LHCN-M2 (cell line): Measurements from ENCODE around the gene PDXDC1. TPM values are rescaled to one million over a fixed set of nuclear protein-coding genes. Genes with fewer than 3 reads are reported as not detected.
"Not testable (repeated sequence)": the region's sequence is repeated elsewhere in the genome, so short reads cannot be mapped to it uniquely, and the experiment has no call there.

Source experiments
- DNase-seq: peaks from one replicate; pipeline ENCODE4 v3.0.0-alpha.2; 2012; ENCODE audit warnings: low read depth
- total RNA-seq: library from RNA; depleted of rRNA; stranded (reverse); fragments of >200 nt; gene quantifications from 2 replicates; pipeline ENCODE4 v1.2.3, GENCODE V29; 2014

Gene PDXDC1
- total RNA-seq, 1 experiment from 2014 or later: 49.1 TPM

DNA sequence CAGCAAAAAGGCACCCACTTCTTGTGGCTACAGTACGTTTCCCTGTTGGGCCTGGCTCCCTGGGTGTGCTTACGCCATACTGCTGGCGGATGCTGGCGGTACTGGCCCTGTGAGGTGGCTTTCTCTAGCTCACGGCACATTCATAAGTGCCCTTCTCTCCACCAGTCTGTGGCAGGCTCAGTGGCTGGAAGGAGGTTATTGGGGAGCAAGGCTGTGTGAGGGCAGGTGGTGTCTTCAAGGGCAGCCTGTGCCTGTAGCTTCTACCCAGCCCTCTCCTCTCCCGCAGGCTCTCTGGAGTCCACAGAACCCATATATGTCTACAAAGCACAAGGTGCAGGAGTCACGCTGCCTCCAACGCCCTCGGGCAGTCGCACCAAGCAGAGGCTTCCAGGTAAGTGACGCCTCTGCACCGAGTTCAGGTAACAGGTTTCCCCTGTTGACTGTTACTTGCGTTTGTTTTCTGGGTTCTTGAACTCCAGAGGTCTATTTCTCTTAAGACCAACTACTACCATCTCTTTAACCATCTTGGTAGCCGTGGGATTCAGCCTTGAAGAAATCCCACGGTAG lies 60.4 kb downstream of the PDXDC1 start:
- no peak for DNase-seq

DNA sequence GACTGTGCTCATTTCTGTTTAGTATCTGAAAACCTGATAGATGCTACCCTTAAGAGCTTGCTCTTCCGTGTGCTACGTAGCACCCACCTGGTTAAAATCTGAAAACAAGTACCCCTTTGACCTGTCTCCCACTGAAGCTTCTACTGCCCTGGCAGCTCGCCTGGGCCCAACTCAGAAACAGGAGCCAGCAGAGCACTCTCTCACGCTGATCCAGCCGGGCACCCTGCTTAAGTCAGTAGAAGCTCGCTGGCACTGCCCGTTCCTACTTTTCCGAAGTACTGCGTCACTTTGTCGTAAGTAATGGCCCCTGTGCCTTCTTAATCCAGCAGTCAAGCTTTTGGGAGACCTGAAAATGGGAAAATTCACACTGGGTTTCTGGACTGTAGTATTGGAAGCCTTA lies 62.2 kb downstream of the PDXDC1 start:
- no peak for DNase-seq

DNA sequence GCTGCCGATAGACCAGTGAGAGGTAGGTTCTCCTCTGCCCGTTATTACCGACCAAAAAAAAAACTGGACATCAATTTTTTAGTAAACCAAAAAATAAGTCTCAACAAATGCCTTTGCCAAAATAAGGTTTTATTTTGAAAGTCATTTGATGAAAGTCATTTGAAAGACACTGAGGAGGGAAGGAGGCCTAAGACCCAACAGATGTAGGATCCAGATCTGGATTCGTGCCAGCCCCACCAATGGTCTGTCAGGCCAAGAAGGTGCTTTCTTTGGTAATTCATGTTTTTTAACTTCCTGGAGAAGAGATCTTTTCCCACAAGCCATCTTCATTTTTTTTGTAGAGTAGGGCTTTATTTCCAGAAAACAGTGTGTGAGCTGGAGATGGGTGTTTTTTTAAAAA lies 62.9 kb downstream of the PDXDC1 start:
- no peak for DNase-seq

DNA sequence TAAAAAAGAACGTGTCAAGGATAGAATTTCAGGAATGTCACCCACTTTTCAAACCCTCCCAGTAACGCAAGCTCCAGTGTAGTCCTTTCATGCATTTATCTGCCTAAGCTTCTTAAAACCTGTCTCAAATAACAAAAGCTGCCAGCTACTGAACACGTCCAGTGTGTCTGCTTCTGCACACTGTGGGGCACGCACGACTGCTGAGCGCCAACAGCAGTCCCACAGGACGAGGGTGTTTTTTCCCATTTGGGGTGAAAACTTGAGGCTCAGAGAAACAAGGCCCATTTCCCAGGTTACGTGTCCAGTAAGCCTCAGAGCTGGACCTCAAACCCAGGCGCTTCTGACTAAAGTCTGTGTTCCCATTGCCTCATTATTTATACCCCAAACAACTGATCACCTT lies 63.9 kb downstream of the PDXDC1 start:
- DNase-seq: no peak

DNA sequence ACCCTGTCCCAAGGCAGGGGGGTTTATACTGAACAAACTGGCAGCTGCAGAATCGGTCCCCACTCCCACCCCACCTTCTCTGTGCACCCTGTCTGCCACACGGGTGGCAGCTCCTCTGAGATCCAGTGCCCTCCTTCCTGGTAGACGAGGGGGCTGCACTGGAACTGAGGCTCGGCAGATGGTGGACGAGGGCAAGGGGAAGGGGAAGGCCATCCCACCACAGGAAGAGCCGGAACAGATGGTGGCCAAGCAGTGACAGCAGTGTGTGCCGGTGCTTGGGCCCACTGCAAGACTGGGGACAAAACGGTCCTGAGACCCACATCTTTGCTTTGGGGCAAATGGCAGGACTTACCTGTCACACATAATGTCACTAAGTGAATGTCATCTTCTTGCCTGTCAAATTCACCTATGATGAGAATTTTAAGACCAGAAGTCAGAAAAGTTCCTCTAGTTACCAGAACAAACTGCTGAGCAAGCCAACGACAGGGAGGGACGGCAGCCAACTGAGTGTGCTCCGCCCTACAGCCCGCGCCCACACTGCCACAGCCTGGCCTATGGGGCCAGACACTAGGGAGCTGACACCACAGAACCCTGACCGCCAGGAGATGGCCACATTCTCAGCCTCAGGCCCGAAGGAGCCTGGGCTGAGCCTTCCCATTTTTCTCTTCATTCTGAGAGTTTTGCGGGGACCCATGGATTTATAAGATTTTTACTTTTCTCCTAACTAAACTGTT lies 66.6 kb downstream of the PDXDC1 start:
- DNase-seq: peak; percentile 48

DNA sequence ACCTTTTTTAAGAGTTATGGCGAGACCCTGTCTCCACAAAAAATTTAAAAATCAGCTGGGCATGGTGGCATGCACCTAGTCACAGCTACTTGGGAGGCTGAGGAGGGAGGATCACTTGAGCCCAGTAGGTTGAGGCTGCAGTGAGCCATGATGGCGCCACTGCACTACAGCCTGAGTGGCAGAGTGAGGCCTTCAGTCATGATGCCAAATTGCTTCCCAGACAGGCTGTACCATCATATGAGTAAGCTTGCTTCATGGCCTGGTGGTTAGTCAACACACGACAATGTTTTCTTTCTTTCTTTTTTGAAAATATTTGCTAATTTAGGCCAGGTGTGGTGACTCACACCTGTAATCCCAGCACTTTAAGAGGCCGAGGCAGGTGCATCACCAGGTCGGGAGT lies 68.5 kb downstream of the PDXDC1 start:
- DNase-seq: peak; percentile 27

DNA sequence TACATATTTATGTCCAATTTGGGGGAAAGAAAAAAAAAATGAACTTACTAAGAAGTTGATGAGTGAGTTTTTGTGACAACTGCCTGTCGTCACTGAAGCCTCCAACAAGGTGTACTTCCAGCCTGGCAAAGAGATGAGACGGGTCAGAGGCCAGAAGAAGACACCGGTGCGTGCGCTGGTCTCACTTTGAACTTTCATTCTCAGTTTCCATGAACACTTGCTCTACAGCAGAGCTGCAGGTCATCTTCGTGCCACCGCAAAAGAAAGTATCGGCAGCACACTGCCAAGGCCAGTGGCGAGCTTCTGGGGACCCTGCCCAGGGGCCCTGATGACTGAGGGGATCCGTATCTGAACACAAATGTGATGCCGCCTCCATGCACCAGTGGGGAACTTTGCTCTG lies 69.5 kb downstream of the PDXDC1 start:
- DNase-seq: no peak

DNA sequence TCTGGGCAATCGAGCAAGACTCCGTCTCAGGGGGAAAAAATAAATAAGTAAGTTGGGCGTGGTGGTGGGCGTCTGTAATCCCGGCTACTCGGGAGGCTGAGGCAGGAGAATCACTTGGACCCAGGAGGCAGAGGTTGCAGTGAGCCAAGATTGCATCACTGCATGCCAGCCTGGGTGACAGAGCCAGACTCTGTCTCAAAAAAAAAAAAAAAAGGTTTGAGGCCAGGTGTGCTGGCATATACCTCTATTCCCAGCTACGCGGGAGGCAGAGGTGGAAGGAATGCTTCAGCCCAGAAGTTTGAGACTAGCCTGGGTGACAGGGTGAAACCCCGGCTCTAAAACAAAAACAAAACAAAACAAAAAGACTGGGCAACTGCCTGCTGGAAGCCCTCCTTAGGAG lies 70.4 kb downstream of the PDXDC1 start:
- DNase-seq: not testable (repeated sequence)

DNA sequence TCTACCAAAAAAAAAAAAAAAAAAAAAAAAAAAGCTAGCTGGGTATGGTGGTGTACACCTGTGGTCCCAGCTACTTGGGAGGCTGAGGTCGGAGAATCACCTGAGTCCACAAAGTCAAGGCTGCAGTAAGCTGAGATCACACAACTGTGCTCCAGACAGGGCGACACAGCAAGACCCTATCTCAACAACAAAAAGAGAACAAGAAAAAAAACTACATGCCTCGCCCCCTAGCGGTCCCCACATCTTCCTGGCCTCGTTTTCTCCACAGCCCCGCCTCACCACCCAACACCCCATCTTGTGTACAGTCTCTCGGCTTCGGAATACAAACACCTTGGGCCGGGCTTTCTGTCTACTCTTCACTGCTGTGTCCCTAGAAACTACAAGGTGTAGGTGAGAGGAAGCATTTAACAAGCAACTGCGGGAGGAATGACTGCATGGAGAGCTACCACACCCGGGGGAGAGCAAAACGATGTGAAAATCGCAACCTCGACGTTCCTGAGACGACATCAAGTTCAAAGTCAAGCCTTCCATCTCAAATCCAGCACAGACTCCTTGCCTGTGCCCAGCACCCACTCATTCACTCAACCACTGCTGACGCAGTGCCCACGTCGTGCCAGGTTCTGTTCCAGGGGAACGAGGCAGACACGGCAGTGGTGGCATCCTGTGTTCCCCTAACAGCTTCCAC lies 72.0 kb downstream of the PDXDC1 start:
- no peak for DNase-seq

DNA sequence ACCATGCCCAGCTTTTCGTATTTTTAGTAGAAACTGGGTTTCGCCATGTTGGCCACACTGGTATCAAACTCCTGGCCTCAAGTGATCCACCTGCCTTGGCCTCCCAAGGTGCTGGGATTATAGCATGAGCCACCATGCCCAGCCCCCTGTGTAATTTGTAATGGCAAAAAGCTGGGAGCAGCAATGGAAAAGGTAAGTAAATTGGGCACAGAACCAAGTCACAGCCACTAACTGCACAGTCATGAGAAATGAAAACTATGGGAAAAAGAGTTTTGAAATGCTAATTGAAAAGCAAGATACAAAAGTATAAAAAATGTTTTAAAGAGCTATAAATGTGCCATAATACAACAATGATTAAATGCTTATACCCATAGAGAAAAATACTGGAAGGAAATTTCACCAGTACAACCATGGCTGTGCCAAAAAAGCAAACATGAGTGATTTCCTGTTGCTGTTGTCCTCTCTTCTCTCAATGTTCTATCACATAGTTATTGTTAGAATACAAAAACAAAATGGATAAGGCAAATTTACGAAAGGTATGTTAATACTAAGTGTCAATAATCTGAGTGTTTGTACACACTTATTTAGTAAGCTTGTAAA lies 74.9 kb downstream of the PDXDC1 start:
- no peak for DNase-seq

DNA sequence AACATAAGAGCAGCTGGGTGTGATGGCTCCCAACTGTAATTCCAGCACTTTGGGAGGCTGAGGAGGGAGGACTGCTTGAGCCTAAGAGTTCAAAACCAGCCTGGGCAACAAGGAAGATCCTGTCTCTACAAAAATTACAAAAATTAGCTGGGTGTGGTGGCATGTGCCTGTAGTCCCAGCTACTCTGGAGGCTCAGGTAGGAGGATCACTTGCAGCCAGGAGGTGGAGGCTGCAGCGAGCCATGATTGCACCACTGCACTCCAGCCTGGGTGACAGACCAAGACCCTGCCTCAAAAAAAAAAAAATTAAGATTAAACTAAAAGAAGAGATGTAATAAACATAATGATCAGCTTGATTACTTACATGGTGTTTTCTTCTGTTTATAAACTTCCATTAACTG lies 75.6 kb downstream of the PDXDC1 start:
- not testable (repeated sequence) for DNase-seq

DNA sequence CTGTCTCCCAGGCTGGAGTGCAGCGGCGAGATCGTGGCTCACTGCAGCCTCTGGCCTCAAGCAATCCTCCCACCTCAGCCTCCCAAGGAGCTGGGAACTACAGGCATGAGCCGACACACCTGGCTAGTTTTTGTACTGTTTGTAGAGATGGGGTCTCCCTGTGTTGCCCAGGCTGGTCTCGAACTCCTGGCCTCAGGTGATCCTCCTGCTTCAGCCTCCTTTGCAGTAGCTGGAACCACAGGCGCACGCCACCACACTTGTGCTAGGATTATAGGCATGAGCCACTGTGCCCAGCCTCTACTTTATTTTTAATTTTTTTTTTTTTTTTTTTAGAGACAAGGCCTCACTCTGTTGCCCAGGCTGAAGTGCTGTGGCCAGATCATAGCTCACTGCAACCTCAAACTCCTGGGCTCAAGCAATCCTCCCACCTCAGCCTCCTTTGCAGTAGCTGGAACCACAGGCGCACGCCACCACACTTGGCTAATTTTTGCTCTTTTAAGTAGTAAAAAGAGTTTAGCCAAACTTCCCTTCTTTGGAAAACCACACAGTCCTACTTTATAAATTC lies 76.6 kb downstream of the PDXDC1 start:
- DNase-seq: no peak

DNA sequence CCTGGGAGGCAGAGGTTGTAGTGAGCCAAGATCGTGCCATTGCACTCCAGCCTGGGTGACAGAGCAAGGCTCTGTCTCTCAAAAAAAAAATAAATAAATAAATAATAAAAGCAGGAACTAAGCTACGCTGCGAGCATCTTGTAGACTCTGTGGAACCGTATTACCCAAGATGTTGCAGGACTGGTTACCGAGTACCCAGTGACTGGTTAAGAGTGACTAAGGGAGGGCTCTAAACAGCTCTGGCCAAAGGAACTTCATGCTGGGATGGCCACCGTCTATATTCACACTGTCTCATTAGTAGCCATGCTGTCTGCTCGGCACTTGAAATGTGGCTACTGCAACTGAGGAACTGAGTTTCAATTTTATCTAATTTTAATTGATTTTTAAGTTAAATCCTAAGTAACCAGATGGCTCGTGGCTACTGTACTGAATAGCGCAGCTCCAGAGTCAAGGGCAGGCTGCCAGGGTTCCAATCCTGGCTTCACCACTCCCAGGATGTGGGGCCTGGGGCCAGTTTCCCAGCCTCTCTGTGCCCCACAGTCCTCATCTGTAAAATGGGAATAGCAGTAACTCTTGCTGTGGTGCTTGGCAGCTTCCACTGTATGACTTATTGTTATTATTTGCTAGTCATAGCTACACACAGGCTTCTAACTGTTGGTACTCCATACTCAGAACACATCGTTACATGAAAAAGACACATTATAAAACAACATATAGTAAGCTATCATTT lies 78.1 kb downstream of the PDXDC1 start:
- no peak for DNase-seq

DNA sequence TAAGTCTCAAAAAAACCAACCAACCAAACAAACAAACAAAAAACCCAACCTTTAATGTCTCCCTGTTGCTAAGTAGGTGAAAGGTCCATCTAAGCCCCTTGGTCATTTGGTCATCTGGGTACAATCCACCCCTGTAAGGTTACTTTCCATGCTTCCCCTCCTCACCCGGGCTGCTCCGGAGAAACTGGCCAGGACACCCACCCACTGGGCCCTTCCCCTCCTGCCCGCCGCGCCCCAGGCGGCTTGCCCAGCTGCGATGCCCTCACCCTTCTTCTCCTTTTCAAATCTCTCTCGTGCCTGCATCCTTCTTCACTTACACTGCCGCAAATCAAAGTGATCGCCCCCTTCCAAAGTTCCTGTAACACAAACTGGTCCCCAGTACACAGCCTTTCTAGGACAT lies 79.1 kb downstream of the PDXDC1 start:
- DNase-seq: no peak

DNA sequence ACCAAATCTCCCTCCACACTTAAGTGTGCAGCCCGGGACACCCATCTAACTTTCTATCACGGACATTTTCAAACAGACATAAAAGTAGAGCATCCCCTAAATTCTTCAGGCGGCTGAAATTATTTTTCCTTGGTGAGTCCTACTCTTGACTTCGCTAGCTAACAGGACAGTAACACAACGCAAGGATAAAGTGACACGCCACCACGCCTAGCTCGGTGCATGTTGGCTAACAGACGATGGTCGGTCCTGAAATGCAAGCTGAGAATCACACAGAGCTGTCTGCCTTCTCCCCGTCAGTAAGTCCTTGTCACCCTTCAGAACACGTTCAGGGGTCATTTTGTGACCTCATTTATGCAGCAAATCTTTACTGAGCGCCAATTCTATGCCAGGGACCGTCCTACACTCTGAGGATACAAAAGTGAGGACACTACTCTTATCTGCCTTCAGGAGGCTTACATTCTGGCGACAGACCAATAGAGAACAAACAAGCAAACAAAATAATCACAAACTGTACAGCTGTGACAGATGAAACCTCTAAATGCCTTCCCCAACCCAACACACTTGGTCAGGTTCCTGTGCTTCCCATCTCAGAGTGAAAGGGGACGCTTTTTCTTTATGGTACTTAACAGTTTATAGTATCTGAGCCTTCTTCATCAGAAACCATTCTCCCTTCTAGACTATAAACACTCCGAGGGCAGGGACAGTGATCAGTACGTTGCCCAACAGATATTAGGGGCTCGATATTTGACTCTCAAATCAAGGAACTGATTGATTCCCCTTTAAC lies 79.7 kb downstream of the PDXDC1 start:
- peak; percentile 21 for DNase-seq

DNA sequence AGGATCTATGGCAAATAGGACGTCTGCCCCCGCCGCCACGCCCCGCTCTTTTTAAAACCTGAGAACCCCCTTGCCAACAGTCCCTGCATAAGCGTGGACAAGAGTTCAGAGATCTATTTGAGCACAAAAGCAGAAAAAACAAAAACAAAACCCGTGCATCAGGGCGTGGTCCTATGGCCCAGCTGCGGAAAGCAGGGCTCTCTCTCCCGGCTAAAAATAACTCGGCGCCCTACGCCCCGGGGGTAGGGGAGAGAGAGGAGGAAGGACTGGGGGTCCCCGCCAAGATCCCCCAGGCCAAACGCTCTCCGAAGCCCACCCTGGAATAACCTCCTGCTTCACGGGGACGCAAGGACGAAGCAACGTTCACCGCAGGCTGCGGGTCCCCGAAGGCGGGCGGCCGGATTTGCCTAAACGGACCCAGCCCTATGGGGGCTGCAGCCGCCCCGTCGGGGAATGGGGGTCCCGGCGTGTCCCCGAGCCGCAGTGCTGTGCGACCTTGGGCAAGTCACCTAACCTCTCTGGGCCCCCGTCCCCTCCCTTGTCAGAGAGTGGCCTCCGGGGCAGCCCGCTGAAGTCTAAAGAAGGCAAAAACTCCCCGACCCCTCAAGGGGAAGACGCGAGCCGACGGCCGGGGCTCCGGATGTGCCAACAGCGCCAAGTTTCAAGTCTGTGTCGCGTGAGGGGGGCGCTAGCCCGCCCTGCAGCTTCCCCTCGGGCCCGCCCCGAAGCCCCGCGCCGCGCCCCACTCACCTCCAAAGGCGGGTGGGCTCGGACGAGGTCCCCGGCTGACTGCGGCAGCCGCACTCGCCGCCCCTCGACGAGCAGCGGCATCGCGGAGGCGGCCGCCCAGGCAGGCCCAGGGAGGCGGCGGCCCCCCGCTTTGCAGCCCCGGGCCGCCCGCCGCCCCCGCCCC lies 80.6 kb downstream of the PDXDC1 start:
- DNase-seq: peak; percentile 48

DNA sequence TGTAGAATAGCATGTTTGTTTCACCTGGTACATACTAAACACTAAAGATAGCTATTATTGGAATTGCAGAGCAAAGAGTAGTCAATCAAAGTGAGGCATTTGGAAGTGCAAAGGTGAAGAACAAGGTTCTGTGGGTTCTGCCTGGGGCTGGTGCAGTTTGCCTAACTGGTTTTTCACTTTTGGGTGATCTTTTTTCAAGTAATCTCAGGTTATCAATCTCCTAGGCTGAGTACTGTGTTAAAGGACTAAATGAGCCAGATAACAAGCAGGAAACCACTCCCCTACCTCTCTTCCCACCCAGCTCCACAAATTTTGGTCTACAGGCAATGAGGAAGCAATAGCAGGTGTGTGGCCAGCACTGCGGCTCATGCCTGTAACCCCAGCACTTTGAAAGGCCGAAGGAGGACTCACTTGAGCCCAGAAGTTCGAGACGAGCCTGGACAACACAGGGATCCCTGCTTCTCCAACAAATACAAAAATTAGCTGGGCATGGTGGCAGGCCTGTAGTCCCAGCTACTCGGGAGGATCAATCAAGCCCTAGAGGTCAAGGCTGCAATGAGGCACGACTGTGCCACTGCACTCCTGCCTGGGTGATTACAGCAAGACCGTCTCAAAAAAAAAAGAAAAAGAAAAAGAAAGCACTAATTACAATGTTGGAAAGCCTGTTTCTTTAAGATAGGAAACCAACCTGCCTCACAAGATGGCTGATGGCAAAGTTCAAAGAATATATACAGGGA lies 83.0 kb downstream of the PDXDC1 start:
- DNase-seq: no peak

DNA sequence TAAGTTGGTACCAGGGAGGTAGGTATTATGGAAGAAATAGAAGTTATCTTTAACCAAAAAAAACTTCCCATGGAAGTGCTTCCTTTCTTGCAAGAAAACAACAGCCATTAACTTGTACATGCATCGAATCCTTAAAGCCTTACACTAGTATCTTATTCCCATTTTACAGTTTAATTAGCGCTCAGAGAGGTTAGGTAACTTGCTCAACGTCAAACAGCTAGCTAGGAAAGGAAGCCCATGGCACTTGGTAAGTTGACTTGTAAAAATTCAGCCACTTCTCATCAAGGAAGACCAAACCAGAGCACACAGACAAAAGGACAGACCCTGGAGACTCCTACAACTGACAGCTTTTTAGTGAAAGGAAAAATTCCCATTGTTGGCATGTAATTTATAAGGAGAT lies 84.5 kb downstream of the PDXDC1 start:
- DNase-seq: no peak
